CD4-positive, alpha-beta memory T cell (primary cell): ENCODE results near the gene TARBP2. TPM values are rescaled to one million over a fixed set of nuclear protein-coding genes. Genes with fewer than 3 reads are reported as not detected.

Experiments used
- CTCF ChIA-PET: fragments of 350-600 bp; sonication (Branson Sonifier 250); formaldehyde crosslinking; loops from one replicate; lab custom pipeline; 2021; ENCODE audit warnings: inconsistent platforms; ENCODE audit not compliant: partially characterized antibody; lab: Charles Lee
- POLR2A ChIA-PET: fragments of 350-600 bp; sonication (Branson Sonifier 250); formaldehyde crosslinking; loops from one replicate; lab custom pipeline; 2021; ENCODE audit not compliant: partially characterized antibody; lab: Charles Lee
- DNase-seq, 5 donors: peaks; one replicate each; pipeline versions ENCODE4 v3.0.0 to v3.0.0-alpha.2; 2020 to 2022; ENCODE audit warnings: mixed read lengths in 1 of 5
- H3K27ac ChIP-seq: one replicate; pipeline ENCODE4 v1.7.0; 2013; ENCODE audit warnings: low read depth, low read length
- H3K27me3 ChIP-seq: 2 replicates; pipeline ENCODE4 v1.7.0; 2013; ENCODE audit warnings: mild to moderate bottlenecking, low read length, moderate library complexity; ENCODE audit not compliant: insufficient read depth
- H3K36me3 ChIP-seq: 2 replicates; pipeline ENCODE4 v1.7.0; 2013; ENCODE audit warnings: mild to moderate bottlenecking, low read length, moderate library complexity; ENCODE audit not compliant: insufficient read depth
- H3K4me1 ChIP-seq: 2 replicates; pipeline ENCODE4 v1.7.0; 2013; ENCODE audit warnings: mild to moderate bottlenecking, low read length, moderate library complexity; ENCODE audit not compliant: insufficient read depth
- H3K4me3 ChIP-seq, 2 donors: one replicate each; pipeline ENCODE4 v1.7.0; 2013; ENCODE audit warnings: low read length in 2 of 2, mild to moderate bottlenecking in 1 of 2
- H3K9me3 ChIP-seq, 2 donors: one replicate each; pipeline ENCODE4 v1.7.0; 2013; ENCODE audit warnings: low read length in 2 of 2, control low read depth in 1 of 2; ENCODE audit not compliant: control insufficient read depth in 1 of 2
- H3K27ac Mint-ChIP-seq, 7 donors: one replicate each; pipeline ENCODE4 v1.8.0; 2020 to 2021; ENCODE audit warnings: mixed read lengths in 7 of 7, mild to moderate bottlenecking in 6 of 7, inconsistent platforms in 3 of 7, moderate library complexity in 3 of 7
- H3K27me3 Mint-ChIP-seq, 2 donors: one replicate each; pipeline ENCODE4 v1.8.0; 2020 to 2021; ENCODE audit warnings: mixed read lengths in 2 of 2
- H3K36me3 Mint-ChIP-seq, 2 donors: one replicate each; pipeline ENCODE4 v1.8.0; 2020 to 2021; ENCODE audit warnings: mixed read lengths in 2 of 2, inconsistent platforms in 1 of 2, mild to moderate bottlenecking in 1 of 2
- H3K4me1 Mint-ChIP-seq, 4 donors: one replicate each; pipeline ENCODE4 v1.8.0; 2020 to 2021; ENCODE audit warnings: mixed read lengths in 4 of 4, mild to moderate bottlenecking in 1 of 4
- H3K4me3 Mint-ChIP-seq, 8 donors: one replicate each; pipeline ENCODE4 v1.8.0; 2020 to 2021; ENCODE audit warnings: mixed read lengths in 8 of 8, mild to moderate bottlenecking in 7 of 8, moderate library complexity in 6 of 8, inconsistent platforms in 3 of 8
- H3K9me3 Mint-ChIP-seq, 8 donors: one replicate each; pipeline ENCODE4 v1.8.0; 2020 to 2021; ENCODE audit warnings: mixed read lengths in 8 of 8, mild to moderate bottlenecking in 5 of 8, inconsistent platforms in 3 of 8, moderate library complexity in 1 of 8
- intact Hi-C: fragments of 100-400 bp; cut with micrococcal nuclease; formaldehyde crosslinking; loops from one replicate; pipeline ENCODE4 v1.15.1; 2023
- polyA plus RNA-seq, 2 donors: library from polyadenylated mRNA; unstranded; fragments of 300-500 nt; fragmentation: Illumina TruSeq; gene quantifications; one replicate each; pipeline ENCODE4 v1.2.3, GENCODE V29; 2021
- total RNA-seq, 2 experiments: library from RNA; stranded (reverse); gene quantifications; one replicate each; pipeline ENCODE4 v1.2.3, GENCODE V29; 2021

The TARBP2 gene, protein sequence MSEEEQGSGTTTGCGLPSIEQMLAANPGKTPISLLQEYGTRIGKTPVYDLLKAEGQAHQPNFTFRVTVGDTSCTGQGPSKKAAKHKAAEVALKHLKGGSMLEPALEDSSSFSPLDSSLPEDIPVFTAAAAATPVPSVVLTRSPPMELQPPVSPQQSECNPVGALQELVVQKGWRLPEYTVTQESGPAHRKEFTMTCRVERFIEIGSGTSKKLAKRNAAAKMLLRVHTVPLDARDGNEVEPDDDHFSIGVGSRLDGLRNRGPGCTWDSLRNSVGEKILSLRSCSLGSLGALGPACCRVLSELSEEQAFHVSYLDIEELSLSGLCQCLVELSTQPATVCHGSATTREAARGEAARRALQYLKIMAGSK
- total RNA-seq (10 to 100 TPM; 26.9 to 37.0 TPM), polyA plus RNA-seq (10 to 100 TPM; 24.5 to 33.1 TPM)

DNA sequence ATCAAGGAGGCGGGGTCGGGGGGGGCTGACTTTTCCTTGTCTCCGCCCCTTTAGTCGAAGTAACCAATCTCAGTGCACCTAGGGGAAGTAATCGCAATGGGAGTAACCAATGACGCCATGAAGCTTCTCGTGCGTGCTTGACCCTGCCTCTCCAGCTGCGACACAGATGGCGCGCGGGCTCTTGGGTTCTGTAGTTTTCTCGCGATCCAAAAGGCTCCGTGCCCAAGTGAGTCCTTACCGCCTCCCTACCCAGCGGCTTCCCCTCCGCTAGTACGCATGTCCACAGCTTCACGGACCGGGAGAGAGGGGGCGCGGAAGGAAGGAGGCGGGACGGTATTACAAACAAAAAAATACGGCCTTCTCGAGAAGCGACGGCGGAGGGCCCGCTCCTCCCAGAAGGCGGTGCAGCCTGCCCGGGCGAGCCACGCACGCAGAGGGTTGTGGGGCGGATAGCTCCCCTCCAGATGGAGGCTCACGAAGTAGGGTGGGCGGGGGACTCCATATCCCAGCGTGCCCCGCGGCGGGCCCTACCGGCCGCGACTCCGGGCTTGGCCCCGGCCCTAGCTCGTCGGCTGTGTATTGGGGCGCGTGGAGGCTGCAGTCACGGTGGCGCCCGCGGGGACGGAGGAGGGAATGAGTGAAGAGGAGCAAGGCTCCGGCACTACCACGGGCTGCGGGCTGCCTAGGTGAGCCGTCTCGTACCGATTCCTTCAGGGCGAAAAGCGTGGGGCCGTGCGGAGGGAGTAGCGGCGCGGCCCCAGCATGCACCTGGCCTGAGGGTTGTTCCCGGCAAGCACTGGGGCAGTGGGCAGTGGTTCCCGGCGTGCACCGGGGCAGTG, at the start of gene TARBP2:
TSS of gene TARBP2 (plus strand) at position 508 of the 839 bp plus-strand sequence. CDS start at position 634, 126 bp downstream.
- Mint-ChIP-seq H3K4me3 (peak within 1 kb of the TSS; percentile 89 to 98 (median 92)), H3K9me3 (peaks cover 0 to 4% (median 0%) of the 10 kb centered on the region in 8 donors), H3K27me3 (no peaks in the 10 kb centered on the region), H3K4me1 (peaks cover 17 to 63% (median 45%) of the 10 kb centered on the region in 4 donors), H3K36me3 (peaks cover 3 to 21% of the 10 kb centered on the region in 2 donors), H3K27ac (peak within 1 kb of the TSS; percentile 92 to 100 (median 99))
- Histone ChIP-seq H3K9me3 (no peaks in the 10 kb centered on the region), H3K36me3 (no peaks in the 10 kb centered on the region), H3K27ac (peak within 1 kb of the TSS; percentile 98), H3K27me3 (no peaks in the 10 kb centered on the region), H3K4me1 (peaks cover 41% of the 10 kb centered on the region), H3K4me3 (peak within 1 kb of the TSS; percentile 79 to 91)
- DNase-seq, result peak; percentile 98 to 99 (median 99)
- intact Hi-C loops, result loop anchor here (1.0 to 2.0 kb wide), 10 partner anchors 8 to 495 kb away; partner anchors contain the start of genes AAAS, ATF7, CSAD and EIF4B
- CTCF ChIA-PET, result interaction anchor here (0.7 to 2.1 kb wide), 12 partner anchors 8 to 182 kb away, joined by 3 to 10 read pairs (median 6); partner anchors contain the start of gene AAAS
- POLR2A ChIA-PET, result interaction anchor here (0.6 to 7.2 kb wide), 45 partner anchors 9 to 858 kb away, joined by 3 to 75 read pairs (median 5); partner anchors contain the start of genes AAAS, ATF7, ATP5MC2 and CALCOCO1

DNA sequence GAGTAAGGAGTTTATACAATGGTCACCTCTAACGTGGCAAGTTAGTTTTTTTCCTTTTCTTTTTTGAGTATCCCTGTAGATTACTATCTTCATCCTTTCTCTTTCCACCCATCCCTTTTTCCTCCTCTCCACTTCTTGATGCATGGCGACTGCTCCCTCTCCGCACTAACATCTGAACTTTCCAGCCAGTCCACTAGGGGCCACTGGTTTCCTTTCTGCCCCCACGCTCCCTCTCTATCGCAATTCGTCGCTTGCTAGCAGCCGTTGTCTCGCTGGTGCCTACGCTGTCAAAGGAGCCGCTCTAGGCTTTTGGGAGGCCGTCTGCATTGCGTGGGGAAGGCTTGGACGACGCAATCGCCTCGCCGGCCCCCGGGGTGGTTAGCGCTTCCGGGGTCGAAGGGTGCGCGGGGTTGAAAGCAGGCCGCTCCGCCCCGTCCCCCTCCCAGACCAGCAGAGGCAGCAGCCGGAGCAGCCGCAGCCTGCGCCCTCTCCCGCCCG, 49.4 kb upstream of the TARBP2 start, which contains the start of gene PCBP2:
TSS of gene PCBP2 (plus strand) at position 442 of the 498 bp plus-strand sequence. CDS start 2,699 bp downstream, outside the sequence.
- intact Hi-C loops, result loop anchor here (1.0 to 2.0 kb wide), 4 partner anchors 10 to 72 kb away; partner anchors contain the start of gene PRR13
- peak within 1 kb of the TSS; percentile 95 for H3K27ac ChIP-seq
- ChIA-PET POLR2A (interaction anchor here (1.0 to 2.2 kb wide), 6 partner anchors 10 to 128 kb away, joined by 3 to 16 read pairs (median 6); partner anchors contain the start of genes MAP3K12, PRR13 and SP1), CTCF (interaction anchor here (0.7 to 1.4 kb wide), 5 partner anchors 9 to 106 kb away, joined by 3 to 6 read pairs (median 3); no protein-coding TSS in a partner anchor)
- H3K4me3 Mint-ChIP-seq, result peak within 1 kb of the TSS; percentile 95 to 100 (median 98)
- peaks cover 34% of the 10 kb centered on the region for H3K4me1 ChIP-seq
- peaks cover 20 to 49% (median 31%) of the 10 kb centered on the region in 4 donors for H3K4me1 Mint-ChIP-seq
- no peaks in the 10 kb centered on the region for H3K9me3 ChIP-seq
- peaks cover 41 to 55% of the 10 kb centered on the region in 2 donors for H3K36me3 Mint-ChIP-seq
- H3K27me3 ChIP-seq, result no peaks in the 10 kb centered on the region
- H3K4me3 ChIP-seq, result peak within 1 kb of the TSS; percentile 58 to 61
- H3K9me3 Mint-ChIP-seq, result no peaks in the 10 kb centered on the region
- peaks cover 33% of the 10 kb centered on the region for H3K36me3 ChIP-seq
- no peaks in the 10 kb centered on the region for H3K27me3 Mint-ChIP-seq
- peak; percentile 97 to 99 (median 98) for DNase-seq
- H3K27ac Mint-ChIP-seq, result peak within 1 kb of the TSS; percentile 98 to 100 (median 99)

DNA sequence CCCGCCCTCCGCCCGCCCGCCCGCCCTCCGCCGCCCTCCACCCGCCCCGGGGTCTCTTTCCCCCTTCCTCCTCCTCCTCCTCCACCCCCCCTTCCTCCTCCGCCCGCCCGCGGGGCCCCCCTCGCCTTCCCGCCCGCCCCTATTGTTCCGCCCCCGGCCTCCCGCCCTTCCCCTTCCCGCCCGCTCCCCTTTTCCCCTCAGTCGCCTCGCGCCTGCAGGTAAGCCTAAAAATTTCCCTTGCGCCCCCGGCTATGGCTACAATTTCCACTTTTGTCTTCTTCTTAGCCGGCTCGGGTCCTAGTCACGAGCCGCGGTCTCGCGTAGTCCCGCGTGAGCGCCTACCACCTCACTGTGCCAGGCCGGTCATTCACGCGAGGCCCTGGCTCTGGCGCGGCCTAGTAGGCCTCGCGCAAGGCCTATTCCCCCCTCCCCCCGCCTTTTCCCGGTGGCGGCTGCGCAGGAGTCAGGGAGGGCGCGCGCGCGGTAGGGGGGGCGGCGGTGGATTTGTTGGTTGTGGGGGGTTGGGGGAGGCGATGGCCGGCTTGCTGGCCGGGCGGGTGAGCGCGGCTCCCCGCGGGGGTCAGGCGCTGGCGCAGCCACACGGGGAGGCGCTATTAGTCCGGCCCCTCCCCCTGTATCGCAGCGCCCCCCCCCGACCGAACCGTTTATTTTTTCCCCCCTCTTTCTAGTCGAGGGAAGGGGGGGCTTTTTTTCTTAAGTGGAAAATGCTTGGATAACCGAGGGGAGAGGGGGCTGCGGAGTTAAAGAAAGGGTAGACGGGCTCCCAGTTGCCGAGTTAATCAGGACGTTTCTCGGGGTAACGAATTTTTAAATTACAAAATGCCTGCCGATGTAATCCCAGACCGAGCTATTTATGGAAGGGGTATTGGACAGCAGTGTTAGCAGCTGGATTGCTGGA, 48.7 kb upstream of the TARBP2 start:
- ChIA-PET CTCF (interaction anchor here (0.6 kb wide), 1 partner anchor 47 kb away, joined by 3 read pairs; the partner anchor contains the start of gene MAP3K12), POLR2A (interaction anchor here (0.6 to 4.3 kb wide), 12 partner anchors 11 to 131 kb away, joined by 3 to 43 read pairs (median 5); partner anchors contain the start of genes AAAS, MAP3K12, PRR13 and SP1)
- DNase-seq, result peak; percentile 81 to 86 (median 82)
- Mint-ChIP-seq H3K36me3 (peaks cover 44 to 58% of the 10 kb centered on the region in 2 donors), H3K27me3 (no peaks in the 10 kb centered on the region), H3K4me1 (peaks cover 20 to 49% (median 31%) of the 10 kb centered on the region in 4 donors), H3K9me3 (no peaks in the 10 kb centered on the region), H3K27ac (peak overlapping the region; percentile 98 to 100 (median 99)), H3K4me3 (peak overlapping the region; percentile 95 to 100 (median 98))
- peak overlapping the region; percentile 58 to 61 for H3K4me3 ChIP-seq
- H3K27ac ChIP-seq, result peak overlapping the region; percentile 95
- no peaks in the 10 kb centered on the region for H3K27me3 ChIP-seq
- no peaks in the 10 kb centered on the region for H3K9me3 ChIP-seq
- H3K36me3 ChIP-seq, result peaks cover 40% of the 10 kb centered on the region
- peaks cover 34% of the 10 kb centered on the region for H3K4me1 ChIP-seq
- intact Hi-C loops, result loop anchor here (1.0 kb wide), 1 partner anchor 48 kb away; no protein-coding TSS in a partner anchor

DNA sequence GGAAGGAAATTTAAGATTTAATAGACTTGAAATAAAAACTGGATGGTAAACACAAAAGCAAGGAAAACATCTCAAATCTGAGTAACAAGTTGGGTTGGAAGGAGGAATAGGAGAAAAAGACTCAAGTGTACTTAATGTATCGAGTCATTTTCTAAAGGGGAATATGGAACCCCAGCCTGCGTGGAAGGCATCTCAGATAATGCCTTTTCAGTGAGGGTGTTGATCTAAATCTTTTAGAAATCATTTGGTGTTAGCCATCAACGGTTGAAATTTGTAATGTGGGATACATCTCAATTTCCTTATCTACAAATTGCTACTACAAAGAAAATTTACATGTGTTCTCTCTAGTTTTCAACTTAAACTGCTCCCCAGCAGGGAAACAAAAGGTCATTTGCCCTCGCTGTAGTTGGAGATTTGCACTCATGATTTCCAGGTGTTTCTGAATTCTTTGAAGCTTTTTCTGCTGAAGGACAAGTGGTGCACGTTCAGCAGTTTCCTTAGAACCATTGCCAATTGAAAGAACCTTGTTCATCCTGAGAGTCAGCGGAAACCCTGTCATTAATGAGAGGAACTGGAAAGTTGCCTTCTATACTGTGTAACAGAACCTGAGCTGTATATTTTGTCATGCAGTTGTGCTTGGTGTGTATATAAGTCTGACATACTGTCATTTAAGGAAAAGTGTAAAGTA, 47.0 kb upstream of the TARBP2 start:
- intact Hi-C loops, result no loop called here
- Mint-ChIP-seq H3K9me3 (no peaks in the 10 kb centered on the region), H3K27me3 (no peaks in the 10 kb centered on the region), H3K4me3 (peak overlapping the region; percentile 41 to 100 (median 98)), H3K36me3 (peaks cover 40 to 62% of the 10 kb centered on the region in 2 donors), H3K4me1 (peaks cover 20 to 46% (median 32%) of the 10 kb centered on the region in 4 donors), H3K27ac (peak overlapping the region in 6 of 7 donors; percentile 42 to 99 (median 96))
- POLR2A ChIA-PET, result interaction anchor here (0.5 to 4.3 kb wide), 13 partner anchors 9 to 186 kb away, joined by 3 to 43 read pairs (median 5); partner anchors contain the start of genes AAAS, ESPL1, MAP3K12 and PRR13
- Histone ChIP-seq H3K4me1 (peaks cover 34% of the 10 kb centered on the region), H3K27ac (peak overlapping the region; percentile 95), H3K36me3 (peaks cover 50% of the 10 kb centered on the region), H3K27me3 (no peaks in the 10 kb centered on the region), H3K4me3 (no peak overlapping the region), H3K9me3 (no peaks in the 10 kb centered on the region)
- peak in 1 of 5 donors; percentile 36 for DNase-seq
- CTCF ChIA-PET, result interaction anchor here (1.2 to 2.4 kb wide), 2 partner anchors 54 to 133 kb away, joined by 3 to 6 read pairs; partner anchors contain the start of gene AAAS

DNA sequence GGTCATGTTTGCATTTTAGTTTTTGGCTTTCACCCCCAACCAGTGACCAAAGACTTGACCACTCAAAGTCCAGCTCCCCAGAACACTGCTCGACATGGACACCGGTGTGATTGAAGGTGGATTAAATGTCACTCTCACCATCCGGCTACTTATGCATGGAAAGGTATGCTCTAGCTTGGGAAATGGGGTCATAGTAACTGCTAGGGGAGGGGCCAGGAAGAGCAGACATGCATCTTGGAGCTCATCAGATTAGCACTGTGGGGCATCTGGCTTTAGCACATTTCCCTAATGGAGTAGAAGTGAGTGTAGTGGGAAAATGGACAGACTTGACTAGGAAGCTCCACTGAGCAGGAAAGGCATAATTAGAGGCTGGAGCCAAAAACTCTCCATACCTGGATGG, 46.4 kb upstream of the TARBP2 start:
- Histone ChIP-seq H3K9me3 (no peaks in the 10 kb centered on the region), H3K27me3 (no peaks in the 10 kb centered on the region), H3K4me1 (peaks cover 34% of the 10 kb centered on the region), H3K27ac (no peak overlapping the region), H3K36me3 (peaks cover 54% of the 10 kb centered on the region), H3K4me3 (no peak overlapping the region)
- POLR2A ChIA-PET, result interaction anchor here (0.7 to 4.3 kb wide), 5 partner anchors 13 to 133 kb away, joined by 3 to 43 read pairs (median 12); partner anchors contain the start of genes AAAS, MAP3K12, PRR13 and TARBP2
- no peak for DNase-seq
- Mint-ChIP-seq H3K27ac (peak overlapping the region in 4 of 7 donors; percentile 60 to 99 (median 63)), H3K36me3 (peaks cover 44 to 67% of the 10 kb centered on the region in 2 donors), H3K4me1 (peaks cover 21 to 49% (median 34%) of the 10 kb centered on the region in 4 donors), H3K27me3 (no peaks in the 10 kb centered on the region), H3K4me3 (peak overlapping the region; percentile 27 to 99 (median 56)), H3K9me3 (no peaks in the 10 kb centered on the region)
- CTCF ChIA-PET, result interaction anchor here (1.1 to 2.4 kb wide), 4 partner anchors 21 to 134 kb away, joined by 3 to 6 read pairs (median 4); partner anchors contain the start of gene AAAS
- intact Hi-C loops, result no loop called here
